ENCODE measurements around the gene PHACTR1.

Gene PHACTR1

DNA sequence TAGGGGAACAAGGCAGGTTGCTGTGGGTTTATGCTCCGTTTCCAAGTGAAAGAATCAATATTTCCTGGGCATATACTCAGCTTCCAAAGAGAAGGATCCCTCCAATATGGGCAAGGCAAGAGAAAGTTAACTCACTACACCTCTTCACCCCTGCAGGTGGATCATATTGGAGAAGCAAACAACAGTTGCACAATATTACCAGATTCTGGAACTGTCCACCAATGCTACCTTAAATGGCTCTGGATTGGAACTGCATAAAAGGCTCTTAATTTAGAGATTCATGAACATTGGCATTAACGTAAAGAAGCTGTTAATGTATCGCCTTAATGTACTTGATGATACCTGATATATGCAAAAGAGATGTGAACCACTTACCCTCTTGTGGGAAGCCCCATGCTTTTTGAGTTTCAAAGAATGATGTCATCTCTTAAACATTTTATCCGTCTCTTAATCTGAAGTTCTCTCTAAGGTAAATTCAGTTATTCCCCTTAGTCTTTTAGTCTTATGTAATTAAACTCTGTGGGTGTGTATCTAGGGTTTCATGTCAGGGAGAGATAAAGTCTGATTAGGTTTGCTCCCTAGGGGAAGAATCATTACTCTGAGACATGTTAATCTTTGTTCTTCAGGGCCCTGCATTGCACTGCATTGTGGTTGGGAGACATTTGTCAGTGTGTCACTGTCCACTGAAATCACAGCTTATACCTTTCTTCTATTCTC is 99.5 kb downstream of the PHACTR1 start:
- H3K4me1 ChIP-seq, result no peaks in the 10 kb centered on the region
- H3K4me3 ChIP-seq, result no peak overlapping the region
- H3K4me2 ChIP-seq, result no peak overlapping the region
- no peaks in the 10 kb centered on the region for H4K20me1 ChIP-seq
- H3K27me3 ChIP-seq, result no peaks in the 10 kb centered on the region
- H3K27ac ChIP-seq, result no peak overlapping the region
- no peaks in the 10 kb centered on the region for H3K36me3 ChIP-seq
- no peak overlapping the region for H3K9ac ChIP-seq
- H3K9me3 ChIP-seq, result no peaks in the 10 kb centered on the region
- no peak for TF ChIP-seq Cebpa-rat (IDR thresholded peaks at IDR 0.05)

DNA sequence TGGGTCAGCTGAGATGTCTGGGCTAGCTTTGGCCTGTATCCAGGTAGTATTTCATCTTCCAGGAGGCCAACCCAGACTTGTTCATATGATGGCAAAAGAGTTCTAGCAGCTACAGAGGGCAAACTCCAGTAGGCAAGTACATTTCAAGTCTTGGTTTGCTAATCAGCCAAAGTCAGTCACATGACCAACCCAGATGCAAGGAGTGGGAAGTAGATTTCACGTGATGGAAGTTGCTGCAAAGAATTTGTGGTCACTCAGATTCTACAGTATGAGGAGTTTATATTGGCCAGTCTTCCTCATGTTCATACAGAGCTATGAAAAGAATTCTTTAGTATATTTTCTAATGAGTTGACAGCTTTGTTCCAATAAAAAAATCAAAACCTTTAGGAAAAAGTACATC is 101.8 kb downstream of the PHACTR1 start:
- Histone ChIP-seq H3K27ac (no peak overlapping the region), H4K20me1 (no peaks in the 10 kb centered on the region), H3K4me2 (no peak overlapping the region), H3K36me3 (no peaks in the 10 kb centered on the region), H3K27me3 (no peaks in the 10 kb centered on the region), H3K4me1 (no peaks in the 10 kb centered on the region), H3K9ac (no peak overlapping the region), H3K4me3 (no peak overlapping the region), H3K9me3 (no peaks in the 10 kb centered on the region)
- TF ChIP-seq Cebpa-rat (IDR thresholded peaks at IDR 0.05), result no peak

DNA sequence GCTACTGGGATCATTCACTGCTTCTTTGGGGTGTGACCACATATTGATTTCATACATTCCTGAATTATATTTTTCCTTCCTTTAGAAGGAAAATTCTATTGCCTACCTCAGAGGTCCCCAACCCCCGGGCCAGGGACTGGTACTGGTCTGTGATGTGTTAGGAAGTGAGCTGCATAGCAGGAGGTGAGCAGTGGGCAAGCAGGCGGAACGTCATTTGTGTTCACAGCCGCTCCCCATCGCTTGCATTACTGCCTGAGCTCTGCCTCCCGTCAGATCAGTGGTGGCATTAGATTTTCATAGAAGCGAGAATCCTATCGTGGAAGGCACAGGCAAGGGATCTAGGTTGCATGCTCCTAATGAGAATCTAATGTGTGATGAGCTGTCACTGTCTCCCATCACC is 107.3 kb downstream of the PHACTR1 start:
- Histone ChIP-seq H4K20me1 (no peaks in the 10 kb centered on the region), H3K27ac (no peak overlapping the region), H3K27me3 (no peaks in the 10 kb centered on the region), H3K4me1 (no peaks in the 10 kb centered on the region), H3K4me2 (no peak overlapping the region), H3K9ac (no peak overlapping the region), H3K9me3 (no peaks in the 10 kb centered on the region), H3K36me3 (no peaks in the 10 kb centered on the region), H3K4me3 (no peak overlapping the region)
- no peak for TF ChIP-seq Cebpa-rat (IDR thresholded peaks at IDR 0.05)

DNA sequence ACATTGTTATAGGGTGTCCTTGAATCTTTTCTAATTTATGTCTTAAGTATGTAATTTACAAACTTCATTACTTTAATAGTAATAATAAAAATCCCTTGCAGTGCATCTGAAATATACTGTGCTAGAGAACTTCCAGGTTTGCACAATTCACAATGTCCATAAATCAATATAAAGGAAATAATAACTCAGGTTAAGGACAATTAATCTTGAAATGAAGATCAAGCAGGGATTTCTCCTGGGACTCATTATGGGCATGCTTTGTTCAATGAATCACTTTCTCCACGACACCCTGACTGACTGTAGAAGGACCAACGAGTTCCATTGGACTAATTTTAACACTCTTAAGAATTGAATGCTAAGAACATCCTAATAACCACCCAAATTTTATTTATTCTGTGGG is 110.0 kb downstream of the PHACTR1 start:
- Histone ChIP-seq H3K4me1 (no peaks in the 10 kb centered on the region), H3K9ac (no peak overlapping the region), H3K4me3 (no peak overlapping the region), H3K4me2 (no peak overlapping the region), H3K9me3 (no peaks in the 10 kb centered on the region), H3K36me3 (no peaks in the 10 kb centered on the region), H3K27ac (no peak overlapping the region), H4K20me1 (no peaks in the 10 kb centered on the region), H3K27me3 (no peaks in the 10 kb centered on the region)
- TF ChIP-seq Cebpa-rat (IDR thresholded peaks at IDR 0.05), result no peak

DNA sequence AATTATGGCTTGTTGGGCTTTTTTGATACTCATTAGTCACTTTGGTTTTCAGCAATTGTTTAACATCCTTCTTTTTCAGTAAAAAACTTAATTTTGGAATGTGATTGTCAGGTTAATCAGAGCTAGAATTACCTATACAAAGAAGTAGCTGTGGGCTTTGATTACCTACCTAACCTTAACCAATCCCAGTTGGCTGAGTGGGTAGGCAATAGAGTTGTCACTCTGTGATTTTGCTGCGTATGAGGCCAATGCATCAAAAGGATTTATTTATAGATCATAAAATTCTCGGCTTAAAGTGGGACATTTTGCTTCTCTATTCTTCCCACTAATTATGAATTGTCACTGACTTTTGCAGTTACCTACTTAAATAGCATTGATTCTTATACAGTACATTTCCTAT is 111.4 kb downstream of the PHACTR1 start:
- H3K9ac ChIP-seq, result no peak overlapping the region
- TF ChIP-seq Cebpa-rat (IDR thresholded peaks at IDR 0.05), result no peak
- H3K4me3 ChIP-seq, result no peak overlapping the region
- H3K4me1 ChIP-seq, result no peaks in the 10 kb centered on the region
- no peaks in the 10 kb centered on the region for H3K36me3 ChIP-seq
- H3K9me3 ChIP-seq, result no peaks in the 10 kb centered on the region
- no peak overlapping the region for H3K4me2 ChIP-seq
- H4K20me1 ChIP-seq, result no peaks in the 10 kb centered on the region
- no peaks in the 10 kb centered on the region for H3K27me3 ChIP-seq
- no peak overlapping the region for H3K27ac ChIP-seq

DNA sequence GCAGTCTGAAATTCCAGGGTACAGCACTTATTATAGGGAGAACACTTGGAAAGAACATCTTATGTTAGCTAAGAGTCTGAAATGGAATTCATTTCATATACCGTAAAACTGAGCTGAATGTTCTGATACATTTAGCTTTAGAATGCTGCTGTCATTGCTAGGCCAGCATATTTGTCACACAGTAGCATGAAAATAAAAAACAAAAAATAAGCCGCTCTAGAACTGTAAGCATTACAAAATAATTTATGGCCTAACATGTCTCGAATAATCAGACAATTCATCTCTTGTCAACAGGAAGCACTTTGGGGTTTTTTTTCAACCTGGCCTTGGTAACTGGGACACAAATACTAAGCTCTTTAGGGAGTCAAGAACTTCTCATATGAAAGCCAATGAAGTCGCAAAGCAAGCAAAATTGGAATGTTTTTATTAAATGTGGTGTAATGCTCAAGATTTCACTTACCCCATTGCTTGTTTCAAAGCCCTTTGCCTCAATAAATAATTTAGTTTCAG is 115.7 kb downstream of the PHACTR1 start:
- Histone ChIP-seq H3K9ac (no peak overlapping the region), H3K27me3 (no peaks in the 10 kb centered on the region), H3K9me3 (peaks cover 1% of the 10 kb centered on the region; the same call in 1 of the 2 replicates), H3K4me1 (no peaks in the 10 kb centered on the region), H3K36me3 (no peaks in the 10 kb centered on the region), H3K4me2 (no peak overlapping the region), H3K4me3 (no peak overlapping the region), H3K27ac (no peak overlapping the region), H4K20me1 (no peaks in the 10 kb centered on the region)
- no peak for TF ChIP-seq Cebpa-rat (IDR thresholded peaks at IDR 0.05)

DNA sequence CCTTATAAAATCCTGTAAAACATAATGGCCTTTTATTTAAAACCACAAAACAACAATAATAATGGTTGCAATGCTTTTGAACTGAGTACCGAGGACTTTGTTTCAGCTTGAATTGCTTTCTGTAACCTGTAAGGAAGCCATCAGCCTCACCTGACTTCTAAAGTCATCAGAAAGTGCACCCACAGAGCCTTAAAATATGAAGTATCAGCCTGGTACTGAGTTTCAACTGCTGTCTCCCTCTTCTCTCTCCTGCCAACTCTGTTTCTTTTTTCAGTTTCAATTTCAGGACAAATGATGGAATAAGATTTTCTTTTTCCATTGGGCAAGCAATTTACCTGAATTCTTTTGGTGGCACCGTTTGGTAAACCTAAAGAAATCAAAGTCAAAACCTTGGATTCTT is 119.4 kb downstream of the PHACTR1 start:
- no peak overlapping the region for H3K4me3 ChIP-seq
- TF ChIP-seq Cebpa-rat (IDR thresholded peaks at IDR 0.05), result no peak
- H3K27ac ChIP-seq, result no peak overlapping the region

DNA sequence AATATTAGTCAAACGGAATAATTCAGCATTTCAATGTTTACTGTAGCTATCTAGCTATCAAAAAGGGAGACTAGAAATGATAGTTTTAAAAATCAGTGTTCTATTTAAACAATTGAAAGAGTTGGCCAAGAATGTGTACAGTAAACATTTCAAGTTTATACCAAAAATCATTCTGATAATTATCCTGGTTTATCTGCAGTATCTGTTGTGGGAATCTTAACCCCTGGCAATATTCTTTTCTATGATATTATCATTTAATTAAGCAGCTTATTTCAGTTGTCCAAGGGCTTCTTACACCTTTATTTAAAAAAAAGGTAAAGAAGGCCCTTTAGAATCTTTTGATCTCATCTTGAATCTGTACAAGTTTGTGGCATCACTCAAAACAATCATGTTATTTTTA is 125.1 kb downstream of the PHACTR1 start:
- H3K4me2 ChIP-seq, result no peak overlapping the region
- H4K20me1 ChIP-seq, result no peaks in the 10 kb centered on the region
- H3K27me3 ChIP-seq, result no peaks in the 10 kb centered on the region
- no peak overlapping the region for H3K9ac ChIP-seq
- peaks cover 13% of the 10 kb centered on the region for H3K9me3 ChIP-seq
- H3K4me1 ChIP-seq, result no peaks in the 10 kb centered on the region
- no peak overlapping the region for H3K27ac ChIP-seq
- no peak for TF ChIP-seq Cebpa-rat (IDR thresholded peaks at IDR 0.05)
- H3K4me3 ChIP-seq, result no peak overlapping the region
- no peaks in the 10 kb centered on the region for H3K36me3 ChIP-seq

More for the DNA sequence above, 119.4 kb downstream of the PHACTR1 start:
- Histone ChIP-seq H3K9ac (no peak overlapping the region), H3K9me3 (peaks cover 13% of the 10 kb centered on the region), H3K27me3 (no peaks in the 10 kb centered on the region), H3K4me1 (no peaks in the 10 kb centered on the region), H3K36me3 (no peaks in the 10 kb centered on the region), H3K4me2 (no peak overlapping the region), H4K20me1 (no peaks in the 10 kb centered on the region)

DNA sequence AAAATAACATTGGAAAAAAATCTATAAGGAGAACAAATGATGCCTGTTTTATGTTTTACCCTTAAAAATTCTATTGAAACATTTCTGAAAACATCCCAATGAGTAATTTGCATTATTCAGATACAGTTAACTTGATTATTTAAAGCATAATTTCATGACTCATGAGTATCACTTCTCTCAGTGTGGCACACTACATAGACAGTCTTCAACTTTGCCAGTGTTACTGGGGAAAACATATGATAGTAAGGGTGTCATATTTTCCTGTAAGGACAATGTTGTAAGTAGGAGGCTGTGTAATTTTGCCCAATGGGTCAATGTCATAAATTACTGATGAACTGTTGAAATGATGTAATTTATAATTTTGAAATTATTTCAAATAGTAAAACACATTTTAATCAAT is 125.5 kb downstream of the PHACTR1 start:
- Histone ChIP-seq H3K9ac (no peak overlapping the region), H3K4me3 (no peak overlapping the region), H3K9me3 (peaks cover 13% of the 10 kb centered on the region), H3K36me3 (no peaks in the 10 kb centered on the region), H3K27ac (no peak overlapping the region), H4K20me1 (no peaks in the 10 kb centered on the region), H3K4me2 (no peak overlapping the region), H3K4me1 (no peaks in the 10 kb centered on the region), H3K27me3 (no peaks in the 10 kb centered on the region)
- no peak for TF ChIP-seq Cebpa-rat (IDR thresholded peaks at IDR 0.05)

DNA sequence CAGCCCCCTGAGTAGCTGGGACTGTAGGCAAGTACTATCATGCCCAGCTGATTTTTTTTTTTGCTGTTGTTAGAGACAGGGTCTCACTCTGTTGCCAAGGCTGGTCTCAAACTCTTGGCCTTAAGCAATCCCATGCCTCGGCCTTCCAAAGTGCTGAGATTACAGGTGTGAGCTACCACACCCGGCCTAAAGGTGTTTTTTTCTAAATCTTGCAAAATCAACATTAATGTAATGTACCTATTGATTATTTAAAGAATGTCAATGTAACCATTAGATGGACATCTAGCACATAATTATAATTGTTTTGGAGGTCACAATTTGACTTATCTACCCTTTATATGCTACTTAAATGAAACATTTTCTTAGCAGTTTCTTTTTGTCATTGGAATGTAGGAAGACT is 126.1 kb downstream of the PHACTR1 start:
- Histone ChIP-seq H3K4me3 (no peak overlapping the region), H4K20me1 (no peaks in the 10 kb centered on the region), H3K36me3 (no peaks in the 10 kb centered on the region), H3K4me1 (no peaks in the 10 kb centered on the region), H3K9ac (no peak overlapping the region), H3K9me3 (peaks cover 8% of the 10 kb centered on the region), H3K4me2 (no peak overlapping the region), H3K27ac (no peak overlapping the region), H3K27me3 (no peaks in the 10 kb centered on the region)
- no peak for TF ChIP-seq Cebpa-rat (IDR thresholded peaks at IDR 0.05)
